KMS-11 (cell line): ENCODE data around the gene KCTD13.

Experiments
- H2AFZ ChIP-seq: fragments of 200-600 bp; sonication (generic); 2 replicates; pipeline ENCODE4 v1.6.1; 2016; ENCODE audit warnings: antibody characterized with exemption, mixed run types, low read depth
- H3K27ac ChIP-seq: fragments of 200-600 bp; sonication (generic); 2 replicates; pipeline ENCODE4 v1.6.1; 2016; ENCODE audit warnings: mild to moderate bottlenecking, mixed run types
- H3K27me3 ChIP-seq: fragments of 200-600 bp; sonication (generic); 2 replicates; pipeline ENCODE4 v1.6.1; 2017; ENCODE audit warnings: mild to moderate bottlenecking, low read depth, mixed run types, moderate library complexity; ENCODE audit not compliant: insufficient read depth
- H3K36me3 ChIP-seq: fragments of 200-600 bp; sonication (generic); 2 replicates; pipeline ENCODE4 v1.6.1; 2017; ENCODE audit warnings: mild to moderate bottlenecking, mixed run types; ENCODE audit not compliant: insufficient read depth
- H3K4me1 ChIP-seq: fragments of 200-600 bp; sonication (generic); 2 replicates; pipeline ENCODE4 v1.6.1; 2016; ENCODE audit warnings: mild to moderate bottlenecking, low read depth, mixed run types; ENCODE audit not compliant: poor library complexity, severe bottlenecking
- H3K4me2 ChIP-seq: fragments of 200-600 bp; sonication (generic); 2 replicates; pipeline ENCODE4 v1.7.0; 2016; ENCODE audit warnings: mild to moderate bottlenecking, mixed run types
- H3K4me3 ChIP-seq: fragments of 200-600 bp; sonication (generic); IDR thresholded peaks from 2 replicates; pipeline ENCODE4 v1.6.1; 2017; ENCODE audit warnings: low read depth, low read length, mixed read lengths; ENCODE audit not compliant: insufficient read depth
- H3K79me2 ChIP-seq: fragments of 200-600 bp; sonication (generic); 2 replicates; pipeline ENCODE4 v1.6.1; 2016; ENCODE audit warnings: low read depth, mixed run types; ENCODE audit not compliant: insufficient read depth
- H3K9ac ChIP-seq: fragments of 200-600 bp; sonication (generic); 2 replicates; pipeline ENCODE4 v1.6.1; 2016; ENCODE audit warnings: mild to moderate bottlenecking, mixed run types
- H4K20me1 ChIP-seq: fragments of 200-600 bp; sonication (generic); 2 replicates; pipeline ENCODE4 v1.6.1; 2016; ENCODE audit warnings: mild to moderate bottlenecking, mixed run types; ENCODE audit not compliant: insufficient read depth
- TF ChIP-seq, protein P1 (sequence below): fragments of 200-600 bp; sonication (generic); conservative IDR thresholded peaks from 2 replicates; pipeline ENCODE4 v1.6.1; 2017; ENCODE audit warnings: low read depth, mild to moderate bottlenecking, antibody characterized with exemption, low read length, moderate library complexity, mixed read lengths

Gene KCTD13

DNA sequence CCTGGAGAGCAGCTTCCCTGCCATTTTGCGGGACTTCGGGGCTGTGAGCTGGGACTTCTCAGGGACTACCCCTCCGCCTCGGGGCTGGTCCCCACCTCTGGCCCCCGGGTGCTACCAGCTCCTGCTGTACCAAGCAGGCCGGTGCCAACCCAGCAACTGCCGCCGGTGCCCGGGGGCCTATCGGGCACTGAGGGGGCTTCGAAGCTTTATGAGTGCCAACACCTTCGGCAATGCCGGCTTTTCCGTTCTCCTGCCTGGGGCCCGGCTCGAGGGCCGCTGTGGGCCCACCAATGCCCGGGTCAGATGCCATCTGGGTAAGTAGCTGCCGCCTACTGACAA, 24.4 kb downstream of the KCTD13 start:
- no peak overlapping the region for H3K9ac ChIP-seq
- H3K27me3 ChIP-seq: peaks cover 32% of the 10 kb centered on the region; the same call in 1 of the 2 replicates
- H3K27ac ChIP-seq: no peak overlapping the region
- H3K4me3 ChIP-seq: no peak overlapping the region
- no peaks in the 10 kb centered on the region for H4K20me1 ChIP-seq
- no peaks in the 10 kb centered on the region for H3K36me3 ChIP-seq
- TF ChIP-seq, protein P1, sequence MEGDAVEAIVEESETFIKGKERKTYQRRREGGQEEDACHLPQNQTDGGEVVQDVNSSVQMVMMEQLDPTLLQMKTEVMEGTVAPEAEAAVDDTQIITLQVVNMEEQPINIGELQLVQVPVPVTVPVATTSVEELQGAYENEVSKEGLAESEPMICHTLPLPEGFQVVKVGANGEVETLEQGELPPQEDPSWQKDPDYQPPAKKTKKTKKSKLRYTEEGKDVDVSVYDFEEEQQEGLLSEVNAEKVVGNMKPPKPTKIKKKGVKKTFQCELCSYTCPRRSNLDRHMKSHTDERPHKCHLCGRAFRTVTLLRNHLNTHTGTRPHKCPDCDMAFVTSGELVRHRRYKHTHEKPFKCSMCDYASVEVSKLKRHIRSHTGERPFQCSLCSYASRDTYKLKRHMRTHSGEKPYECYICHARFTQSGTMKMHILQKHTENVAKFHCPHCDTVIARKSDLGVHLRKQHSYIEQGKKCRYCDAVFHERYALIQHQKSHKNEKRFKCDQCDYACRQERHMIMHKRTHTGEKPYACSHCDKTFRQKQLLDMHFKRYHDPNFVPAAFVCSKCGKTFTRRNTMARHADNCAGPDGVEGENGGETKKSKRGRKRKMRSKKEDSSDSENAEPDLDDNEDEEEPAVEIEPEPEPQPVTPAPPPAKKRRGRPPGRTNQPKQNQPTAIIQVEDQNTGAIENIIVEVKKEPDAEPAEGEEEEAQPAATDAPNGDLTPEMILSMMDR: no peak
- no peak overlapping the region for H2AFZ ChIP-seq
- no peak overlapping the region; the same call in 1 of the 2 replicates for H3K4me2 ChIP-seq
- H3K4me1 ChIP-seq: peaks cover 4% of the 10 kb centered on the region
- H3K79me2 ChIP-seq: no peaks in the 10 kb centered on the region

DNA sequence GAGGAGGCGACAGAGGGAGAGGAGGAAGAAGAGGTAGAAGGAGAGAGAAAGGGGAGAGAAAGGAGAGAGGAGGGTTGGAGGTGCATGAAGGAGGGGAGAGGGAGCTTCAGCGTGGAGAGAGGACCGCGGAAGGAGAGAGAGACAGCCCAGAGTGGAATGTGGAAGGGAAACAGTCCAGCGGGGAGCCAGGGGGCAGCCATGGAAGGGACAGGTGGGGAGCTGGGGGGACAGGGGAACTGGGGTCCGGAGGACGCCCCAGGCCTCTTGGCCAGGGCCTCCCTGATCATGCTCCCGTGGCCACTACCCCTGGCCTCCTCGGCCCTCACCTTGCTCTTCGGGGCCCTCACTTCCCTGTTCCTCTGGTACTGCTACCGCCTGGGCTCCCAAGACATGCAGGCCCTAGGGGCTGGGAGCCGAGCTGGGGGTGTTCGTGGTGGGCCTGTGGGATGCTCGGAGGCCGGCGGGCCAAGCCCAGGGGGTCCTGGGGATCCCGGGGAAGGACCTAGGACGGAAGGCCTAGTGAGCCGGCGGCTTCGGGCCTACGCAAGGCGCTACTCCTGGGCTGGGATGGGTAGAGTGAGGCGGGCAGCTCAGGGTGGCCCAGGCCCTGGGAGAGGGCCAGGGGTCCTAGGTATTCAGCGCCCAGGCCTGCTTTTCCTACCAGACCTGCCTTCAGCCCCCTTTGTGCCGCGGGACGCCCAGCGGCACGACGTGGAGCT, 25.0 kb downstream of the KCTD13 start:
- peaks cover 4% of the 10 kb centered on the region for H3K4me1 ChIP-seq
- peak overlapping the region; percentile 63 for H3K4me2 ChIP-seq
- H3K27ac ChIP-seq: no peak overlapping the region; the same call in 1 of the 2 replicates
- H3K79me2 ChIP-seq: no peaks in the 10 kb centered on the region
- H3K36me3 ChIP-seq: no peaks in the 10 kb centered on the region
- H2AFZ ChIP-seq: peak overlapping the region; percentile 96; the same call in 1 of the 2 replicates
- H3K4me3 ChIP-seq: no peak overlapping the region
- H3K27me3 ChIP-seq: peaks cover 37% of the 10 kb centered on the region; the same call in 1 of the 2 replicates
- TF ChIP-seq, protein P1: no peak
- H4K20me1 ChIP-seq: no peaks in the 10 kb centered on the region
- H3K9ac ChIP-seq: peak overlapping the region; percentile 63; the same call in 1 of the 2 replicates

DNA sequence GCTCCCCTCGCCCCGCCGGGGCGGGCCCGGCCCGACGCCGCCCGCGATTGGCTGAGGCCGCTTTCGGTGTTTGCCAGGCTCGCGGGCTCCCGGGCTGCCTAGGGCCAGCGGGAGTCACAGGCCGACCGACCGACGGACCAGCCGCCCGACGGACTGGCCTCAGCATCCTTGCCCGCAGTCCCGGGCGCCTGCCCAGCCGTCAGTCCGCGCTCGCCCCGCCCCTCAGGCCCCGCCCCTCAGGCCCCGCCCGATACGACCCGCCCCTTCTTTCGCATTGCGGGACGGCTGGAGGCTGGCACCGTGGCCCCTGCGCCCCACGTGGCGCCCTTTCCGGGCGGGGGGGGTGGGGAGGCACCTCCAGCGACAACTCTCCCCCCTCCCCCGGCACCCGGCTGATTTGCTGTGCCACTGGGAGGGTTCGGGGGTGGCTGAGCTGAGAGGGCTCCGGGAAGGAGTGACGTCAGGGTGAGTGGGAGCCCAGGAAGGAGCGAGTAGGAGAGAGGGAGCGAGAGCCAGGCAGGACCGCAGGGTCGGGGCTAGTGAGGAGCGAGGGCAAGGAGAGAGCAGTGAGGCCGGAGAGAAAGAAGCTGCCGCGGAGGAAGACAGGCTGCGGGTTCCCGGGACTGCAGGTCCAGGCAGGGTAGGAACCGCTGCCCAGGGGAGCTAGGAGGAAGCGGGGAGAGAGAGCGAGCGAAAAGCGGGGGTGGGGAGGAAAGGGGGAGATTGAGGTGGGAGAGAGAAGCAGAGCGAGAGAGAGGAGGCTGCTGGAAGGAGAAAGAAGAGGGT, 25.7 kb downstream of the KCTD13 start, which contains the start of gene ASPHD1:
Gene ASPHD1, plus strand, starts transcription at position 387 of the 786 bp plus-strand sequence. CDS start 484 bp downstream, outside the sequence.
- Histone ChIP-seq H3K79me2 (no peaks in the 10 kb centered on the region), H3K27ac (peak within 1 kb of the TSS; percentile 28; the same call in 1 of the 2 replicates), H4K20me1 (no peaks in the 10 kb centered on the region), H3K4me1 (peaks cover 4% of the 10 kb centered on the region), H3K36me3 (no peaks in the 10 kb centered on the region), H3K4me3 (no peak within 1 kb of the TSS), H3K9ac (peak within 1 kb of the TSS; percentile 63; the same call in 1 of the 2 replicates), H3K4me2 (peak within 1 kb of the TSS; percentile 63), H3K27me3 (peaks cover 45% of the 10 kb centered on the region), H2AFZ (peak within 1 kb of the TSS; percentile 96)
- TF ChIP-seq, protein P1: no peak

- no peaks in the 10 kb centered on the region for H3K36me3 ChIP-seq
- H3K9ac ChIP-seq: peak within 1 kb of the TSS; percentile 63; the same call in 1 of the 2 replicates
- peak within 1 kb of the TSS; percentile 63 for H3K4me2 ChIP-seq
- H3K4me1 ChIP-seq: peaks cover 4% of the 10 kb centered on the region
- no peaks in the 10 kb centered on the region for H3K79me2 ChIP-seq
- H2AFZ ChIP-seq: peak within 1 kb of the TSS; percentile 96
- peaks cover 50% of the 10 kb centered on the region for H3K27me3 ChIP-seq
- H4K20me1 ChIP-seq: no peaks in the 10 kb centered on the region
- TF ChIP-seq, protein P1: no peak
- no peak within 1 kb of the TSS for H3K4me3 ChIP-seq
- peak within 1 kb of the TSS; percentile 28; the same call in 1 of the 2 replicates for H3K27ac ChIP-seq
Measured at GRCh38 chr16:29899516-29900101, 26.4 kb downstream of the KCTD13 start, which contains the start of gene SEZ6L2. Gene SEZ6L2, minus strand, starts transcription at chr16:29899550. Its CDS starts 531 bp downstream, at chr16:29899019.
